Naive thymus-derived CD4-positive, alpha-beta T cell (primary cell): ENCODE measurements around the gene ID1. TPM values are rescaled to one million over a fixed set of nuclear protein-coding genes. Genes with fewer than 3 reads are reported as not detected.

Source experiments
- ATAC-seq: fragments of 150-1000 bp; cut with Tn5 transposase; 2 replicates; pipeline ENCODE4 v1.10.0; 2021; ENCODE audit warnings: mild to moderate bottlenecking, moderate library complexity
- CTCF ChIA-PET: fragments of 350-600 bp; sonication (Branson Sonifier 250); formaldehyde crosslinking; loops from one replicate; lab custom pipeline; 2021; ENCODE audit warnings: antibody characterized with exemption; lab: Charles Lee
- POLR2A ChIA-PET: fragments of 350-600 bp; sonication (Branson Sonifier 250); formaldehyde crosslinking; loops from one replicate; lab custom pipeline; 2021; ENCODE audit warnings: antibody characterized with exemption, inconsistent platforms; lab: Charles Lee
- DNase-seq, 9 donors: peaks; one replicate each; pipeline versions ENCODE4 v3.0.0 to v3.0.0-alpha.2; 2020 to 2022; ENCODE audit warnings: mixed read lengths in 1 of 9
- H3K27ac ChIP-seq: one replicate; pipeline ENCODE4 v1.7.0; 2013; ENCODE audit warnings: mild to moderate bottlenecking, low read depth, low read length, moderate library complexity
- H3K27me3 ChIP-seq, 2 donors: one replicate each; pipeline ENCODE4 v1.7.0; 2013; ENCODE audit warnings: low read length in 2 of 2, mild to moderate bottlenecking in 2 of 2, moderate library complexity in 2 of 2; ENCODE audit not compliant: control insufficient read depth in 2 of 2, insufficient read depth in 2 of 2
- H3K36me3 ChIP-seq, 3 experiments: 1 replicate in 2 of 3; 2 replicates in 1 of 3; pipeline ENCODE4 v1.7.0; 2013; ENCODE audit warnings: low read length in 3 of 3, mild to moderate bottlenecking in 3 of 3, moderate library complexity in 1 of 3; ENCODE audit not compliant: insufficient read depth in 3 of 3, control insufficient read depth in 2 of 3
- H3K4me1 ChIP-seq, 2 donors: one replicate each; pipeline ENCODE4 v1.7.0; 2013; ENCODE audit warnings: low read length in 2 of 2, mild to moderate bottlenecking in 2 of 2, moderate library complexity in 1 of 2; ENCODE audit not compliant: control insufficient read depth in 2 of 2, insufficient read depth in 2 of 2
- H3K4me3 ChIP-seq: 2 replicates; pipeline ENCODE4 v1.7.0; 2013; ENCODE audit warnings: mild to moderate bottlenecking, low read length
- H3K9me3 ChIP-seq, 3 experiments: 1 replicate in 2 of 3; 2 replicates in 1 of 3; pipeline ENCODE4 v1.7.0; 2013; ENCODE audit warnings: low read length in 3 of 3; ENCODE audit not compliant: control insufficient read depth in 2 of 3
- H3K27ac Mint-ChIP-seq, 9 donors: one replicate each; pipeline ENCODE4 v1.8.0; 2020 to 2022; ENCODE audit warnings: mixed read lengths in 9 of 9, mild to moderate bottlenecking in 8 of 9, moderate library complexity in 5 of 9, inconsistent platforms in 2 of 9
- H3K27me3 Mint-ChIP-seq, 5 donors: one replicate each; pipeline ENCODE4 v1.8.0; 2021 to 2022; ENCODE audit warnings: mixed read lengths in 5 of 5, mild to moderate bottlenecking in 1 of 5
- H3K36me3 Mint-ChIP-seq, 5 donors: one replicate each; pipeline ENCODE4 v1.8.0; 2020 to 2022; ENCODE audit warnings: mixed read lengths in 5 of 5, mild to moderate bottlenecking in 3 of 5, inconsistent platforms in 1 of 5
- H3K4me1 Mint-ChIP-seq, 7 donors: one replicate each; pipeline ENCODE4 v1.8.0; 2020 to 2022; ENCODE audit warnings: mixed read lengths in 7 of 7, mild to moderate bottlenecking in 3 of 7, inconsistent platforms in 1 of 7
- H3K4me3 Mint-ChIP-seq, 10 donors: one replicate each; pipeline ENCODE4 v1.8.0; 2020 to 2022; ENCODE audit warnings: mild to moderate bottlenecking in 10 of 10, mixed read lengths in 10 of 10, moderate library complexity in 6 of 10, inconsistent platforms in 2 of 10
- H3K9me3 Mint-ChIP-seq, 11 donors: one replicate each; pipeline ENCODE4 v1.8.0; 2020 to 2022; ENCODE audit warnings: mixed read lengths in 11 of 11, mild to moderate bottlenecking in 4 of 11, inconsistent platforms in 1 of 11, moderate library complexity in 1 of 11
- intact Hi-C, 2 donors: fragments of 100-400 bp; cut with micrococcal nuclease; formaldehyde crosslinking; loops; one replicate each; pipeline ENCODE4 v1.15.1; 2023
- microRNA-seq: library from miRNA; unstranded; fragments of <30 nt; microRNA quantifications from one replicate; pipeline ENCODE4 v1.2.0, GENCODE V29; 2022; ENCODE audit warnings: borderline microRNAs expressed
- polyA plus RNA-seq, 2 donors: library from polyadenylated mRNA; unstranded; fragments of 300-500 nt; fragmentation: Illumina TruSeq; gene quantifications; one replicate each; pipeline ENCODE4 v1.2.3, GENCODE V29; 2021
- total RNA-seq, 6 experiments: library from RNA in 5 of 6; stranded (reverse) in 5 of 6; gene quantifications; 1 replicate in 5 of 6; 2 replicates in 1 of 6; pipeline ENCODE4 v1.2.3 and lab custom pipeline; 2021 to 2026

ID1 gene
- total and polyA plus RNA-seq, 7 experiments from 2014 or later = 0.41 to 16.9 (median 0.62) TPM; not detected in 2

DNA sequence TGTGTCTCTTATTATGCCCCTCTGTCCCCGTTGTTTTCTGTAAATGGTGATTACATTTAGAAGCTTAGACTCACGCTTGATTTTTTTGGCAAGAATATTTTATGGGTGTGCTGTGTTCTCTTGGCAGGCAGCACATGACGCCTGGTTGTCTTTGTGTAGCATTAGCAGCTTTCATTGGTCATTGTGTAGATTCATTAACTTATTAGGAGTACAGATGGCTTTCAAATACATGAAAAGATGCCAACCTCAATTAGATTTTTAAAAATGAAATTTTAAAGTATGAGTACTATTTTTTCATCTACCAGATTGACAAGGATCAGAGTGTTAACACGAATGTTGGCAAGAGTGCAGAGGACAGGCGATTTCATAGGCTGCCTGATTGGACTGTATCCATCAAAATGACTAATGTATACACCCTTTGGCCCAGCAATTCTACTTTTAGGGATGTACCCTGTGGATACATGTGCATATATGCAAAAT is 47.9 kb downstream of the ID1 start:
- DNase-seq (no peak), ATAC-seq (no peak)
- H3K4me3 ChIP-seq = no peak overlapping the region
- ChIA-PET CTCF (no interaction called here), POLR2A (no interaction called here)
- intact Hi-C loops = no loop called here
- Mint-ChIP-seq H3K27me3 (peaks cover 0 to 12% (median 0%) of the 10 kb centered on the region in 5 donors), H3K36me3 (no peaks in the 10 kb centered on the region), H3K9me3 (no peaks in the 10 kb centered on the region), H3K27ac (no peak overlapping the region), H3K4me1 (no peaks in the 10 kb centered on the region), H3K4me3 (no peak overlapping the region)
- no peaks in the 10 kb centered on the region for H3K9me3 ChIP-seq
- H3K36me3 ChIP-seq = no peaks in the 10 kb centered on the region
- no peak overlapping the region for H3K27ac ChIP-seq
- H3K4me1 ChIP-seq = no peaks in the 10 kb centered on the region
- no peaks in the 10 kb centered on the region for H3K27me3 ChIP-seq

DNA sequence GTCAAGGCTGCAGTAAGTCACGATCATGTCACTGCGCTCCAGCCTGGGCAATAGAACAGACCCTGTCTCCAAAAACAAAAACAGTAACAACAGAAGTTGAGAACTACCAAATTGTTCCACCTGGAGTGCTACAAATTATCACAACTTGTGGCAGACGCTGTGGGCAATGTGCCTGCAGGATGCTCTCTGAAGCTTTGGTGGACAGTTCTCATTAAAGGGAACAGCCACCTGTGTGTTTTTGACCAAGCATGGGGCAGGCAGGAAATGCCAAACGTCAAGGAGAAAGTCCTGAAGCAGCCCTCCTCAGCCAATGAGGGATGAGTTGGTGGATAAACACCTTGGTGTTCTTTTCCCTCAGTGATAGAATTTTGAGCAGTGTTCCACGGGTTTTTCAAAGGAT is 48.5 kb downstream of the ID1 start:
- intact Hi-C loops = no loop called here
- Histone ChIP-seq H3K27ac (no peak overlapping the region), H3K36me3 (no peaks in the 10 kb centered on the region), H3K9me3 (no peaks in the 10 kb centered on the region), H3K4me1 (no peaks in the 10 kb centered on the region), H3K27me3 (no peaks in the 10 kb centered on the region), H3K4me3 (no peak overlapping the region)
- no peaks in the 10 kb centered on the region for H3K9me3 Mint-ChIP-seq
- no peaks in the 10 kb centered on the region for H3K36me3 Mint-ChIP-seq
- no peak overlapping the region for H3K4me3 Mint-ChIP-seq
- ATAC-seq = no peak
- no peak overlapping the region for H3K27ac Mint-ChIP-seq
- H3K27me3 Mint-ChIP-seq = peaks cover 0 to 12% (median 0%) of the 10 kb centered on the region in 5 donors
- ChIA-PET CTCF (interaction anchor here (0.6 kb wide), 1 partner anchor 96 kb away, joined by 6 read pairs; no protein-coding TSS in a partner anchor), POLR2A (no interaction called here)
- no peak for DNase-seq
- H3K4me1 Mint-ChIP-seq = no peaks in the 10 kb centered on the region

DNA sequence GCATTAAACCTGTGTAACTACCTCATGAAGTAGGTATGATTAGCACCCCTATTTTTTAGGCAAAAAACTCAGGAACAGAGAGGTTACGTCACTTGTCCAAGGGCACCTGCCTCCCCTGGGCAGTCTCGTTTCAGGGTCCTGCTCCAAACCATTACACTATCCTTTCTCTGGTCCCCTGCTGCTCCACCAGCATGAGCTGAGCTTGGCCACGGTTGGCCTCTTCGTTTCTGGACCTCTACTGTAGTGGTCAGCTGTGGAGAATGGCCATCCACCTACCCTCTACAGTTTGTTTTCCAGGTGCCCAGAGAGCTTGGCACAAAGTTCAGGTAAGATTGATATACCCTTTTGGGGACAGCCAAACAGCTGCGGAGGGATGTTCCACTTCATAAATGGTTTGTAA is 49.4 kb downstream of the ID1 start:
- H3K4me3 Mint-ChIP-seq = no peak overlapping the region
- H3K9me3 Mint-ChIP-seq = no peaks in the 10 kb centered on the region
- DNase-seq (no peak), ATAC-seq (no peak)
- Histone ChIP-seq H3K4me1 (no peaks in the 10 kb centered on the region), H3K4me3 (no peak overlapping the region), H3K9me3 (no peaks in the 10 kb centered on the region), H3K36me3 (no peaks in the 10 kb centered on the region), H3K27ac (no peak overlapping the region), H3K27me3 (no peaks in the 10 kb centered on the region)
- ChIA-PET POLR2A (no interaction called here), CTCF (no interaction called here)
- H3K27ac Mint-ChIP-seq = no peak overlapping the region
- intact Hi-C loops = no loop called here
- peaks cover 0 to 12% (median 0%) of the 10 kb centered on the region in 5 donors for H3K27me3 Mint-ChIP-seq
- H3K36me3 Mint-ChIP-seq = no peaks in the 10 kb centered on the region
- no peaks in the 10 kb centered on the region for H3K4me1 Mint-ChIP-seq

Small RNA genes within 50 kb of the gene (microRNA-seq; reads per million reads assigned to microRNA genes)
- gene MIR3193 = not detected

Other genes with a start within 250 kb of the ID1 start
- not detected for gene DEFB118, start 236.7 kb upstream of the ID1 start, total RNA-seq
- gene DEFB118, start 236.7 kb upstream of the ID1 start, polyA plus RNA-seq = not detected
- gene DEFB119, start 214.7 kb upstream of the ID1 start, total RNA-seq = not detected
- gene DEFB119, start 214.7 kb upstream of the ID1 start, polyA plus RNA-seq = not detected
- gene DEFB121, start 199.1 kb upstream of the ID1 start, total RNA-seq = not detected
- gene DEFB121, start 199.1 kb upstream of the ID1 start, polyA plus RNA-seq = not detected
- gene DEFB123, start 164.7 kb upstream of the ID1 start, total RNA-seq = not detected
- gene DEFB123, start 164.7 kb upstream of the ID1 start, polyA plus RNA-seq = not detected
- gene DEFB124, start 130.2 kb upstream of the ID1 start, total RNA-seq = not detected
- gene DEFB124, start 130.2 kb upstream of the ID1 start, polyA plus RNA-seq = not detected
- gene REM1, start 130.0 kb upstream of the ID1 start, total RNA-seq = not detected
- not detected for gene REM1, start 130.0 kb upstream of the ID1 start, polyA plus RNA-seq
- gene HM13, start 90.8 kb upstream of the ID1 start, total RNA-seq = 100 to 1,000 TPM; 102 to 197 (median 133) TPM
- gene HM13, start 90.8 kb upstream of the ID1 start, polyA plus RNA-seq = 100 to 1,000 TPM; 109 to 140 TPM
- gene COX4I2, start 32.6 kb downstream of the ID1 start, total RNA-seq = not detected
- gene COX4I2, start 32.6 kb downstream of the ID1 start, polyA plus RNA-seq = not detected
- gene BCL2L1, start 117.6 kb downstream of the ID1 start, total RNA-seq = 100 to 1,000 TPM in 1 of 5 experiments, 10 to 100 TPM in 4; 15.0 to 111 (median 19.4) TPM
- gene BCL2L1, start 117.6 kb downstream of the ID1 start, polyA plus RNA-seq = 10 to 100 TPM; 11.5 to 12.7 TPM
- gene TPX2, start 134.0 kb downstream of the ID1 start, total RNA-seq = 10 to 100 TPM in 1 of 5 experiments, under 1 TPM in 4; 0.16 to 84.3 (median 0.43) TPM
- gene TPX2, start 134.0 kb downstream of the ID1 start, polyA plus RNA-seq = under 1 TPM in 1 of 2 donors, not detected in 1; 0.09 TPM
- under 1 TPM in 1 of 5 experiments, not detected in 4; 0.58 TPM for gene MYLK2, start 214.1 kb downstream of the ID1 start, total RNA-seq
- not detected for gene MYLK2, start 214.1 kb downstream of the ID1 start, polyA plus RNA-seq
- not detected for gene FOXS1, start 240.3 kb downstream of the ID1 start, total RNA-seq
- gene FOXS1, start 240.3 kb downstream of the ID1 start, polyA plus RNA-seq = not detected